ENCODE data around the gene CNOT8. TPM values are rescaled to one million over a fixed set of nuclear protein-coding genes. Genes with fewer than 3 reads are reported as not detected.

Gene CNOT8
- total and polyA plus RNA-seq, 10 donors: 46.3 to 93.5 (median 69.1) TPM

- peaks cover 0 to 77% (median 53%) of the 10 kb centered on the region in 6 donors for H3K36me3 ChIP-seq
- TF ChIP-seq, protein P1, sequence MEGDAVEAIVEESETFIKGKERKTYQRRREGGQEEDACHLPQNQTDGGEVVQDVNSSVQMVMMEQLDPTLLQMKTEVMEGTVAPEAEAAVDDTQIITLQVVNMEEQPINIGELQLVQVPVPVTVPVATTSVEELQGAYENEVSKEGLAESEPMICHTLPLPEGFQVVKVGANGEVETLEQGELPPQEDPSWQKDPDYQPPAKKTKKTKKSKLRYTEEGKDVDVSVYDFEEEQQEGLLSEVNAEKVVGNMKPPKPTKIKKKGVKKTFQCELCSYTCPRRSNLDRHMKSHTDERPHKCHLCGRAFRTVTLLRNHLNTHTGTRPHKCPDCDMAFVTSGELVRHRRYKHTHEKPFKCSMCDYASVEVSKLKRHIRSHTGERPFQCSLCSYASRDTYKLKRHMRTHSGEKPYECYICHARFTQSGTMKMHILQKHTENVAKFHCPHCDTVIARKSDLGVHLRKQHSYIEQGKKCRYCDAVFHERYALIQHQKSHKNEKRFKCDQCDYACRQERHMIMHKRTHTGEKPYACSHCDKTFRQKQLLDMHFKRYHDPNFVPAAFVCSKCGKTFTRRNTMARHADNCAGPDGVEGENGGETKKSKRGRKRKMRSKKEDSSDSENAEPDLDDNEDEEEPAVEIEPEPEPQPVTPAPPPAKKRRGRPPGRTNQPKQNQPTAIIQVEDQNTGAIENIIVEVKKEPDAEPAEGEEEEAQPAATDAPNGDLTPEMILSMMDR (IDR thresholded peaks at IDR 0.05 in 8 of 11, conservative IDR thresholded peaks at IDR 0.05 in 3 of 11): no peak
- TF ChIP-seq POLR2A (IDR thresholded peaks at IDR 0.05) (no peak), POLR2AphosphoS5 (IDR thresholded peaks at IDR 0.05) (no peak)
- intact Hi-C loops (cut with DNase I; ENCODE audit: low total_unique reads): loop anchor here (10.0 kb wide), 1 partner anchor 69 kb away; the partner anchor contains the start of gene GEMIN5
- H3K27ac ChIP-seq: peak overlapping the region in 2 of 8 donors; percentile 5 to 9
- no peaks in the 10 kb centered on the region for H3K27me3 ChIP-seq (replicated peaks in 1 of 7)
- no peak overlapping the region for H3K4me3 ChIP-seq
- no peak for DNase-seq
- WGBS, 5 donors: 61 to 75% (median 71%) methylated on average over 5 of the region's 5 CpGs
- no peaks in the 10 kb centered on the region for H3K9me3 ChIP-seq
- peaks cover 26 to 65% (median 40%) of the 10 kb centered on the region in 6 donors for H3K4me1 ChIP-seq
Observed at GRCh38 chr5:154865466-154866184, 7.2 kb downstream of the CNOT8 start.

GRCh38 chr5:154866841-154867240 is 8.4 kb downstream of the CNOT8 start:
- Histone ChIP-seq H3K36me3 (peaks cover 0 to 89% (median 65%) of the 10 kb centered on the region in 6 donors), H3K27ac (no peak overlapping the region), H3K4me1 (peaks cover 14 to 53% (median 28%) of the 10 kb centered on the region in 6 donors), H3K27me3 (replicated peaks in 1 of 7) (no peaks in the 10 kb centered on the region), H3K4me3 (no peak overlapping the region), H3K9me3 (no peaks in the 10 kb centered on the region)
- 81 to 89% (median 88%) methylated on average over 2 of the region's 2 CpGs for WGBS, 5 donors
- DNase-seq: no peak
- intact Hi-C loops (cut with DNase I; ENCODE audit: low total_unique reads): loop anchor here (10.0 kb wide), 1 partner anchor 68 kb away; the partner anchor contains the start of gene GEMIN5
- TF ChIP-seq, protein P1 (IDR thresholded peaks at IDR 0.05 in 8 of 11, conservative IDR thresholded peaks at IDR 0.05 in 3 of 11): no peak
- TF ChIP-seq POLR2AphosphoS5 (IDR thresholded peaks at IDR 0.05) (no peak), POLR2A (IDR thresholded peaks at IDR 0.05) (no peak)

DNA sequence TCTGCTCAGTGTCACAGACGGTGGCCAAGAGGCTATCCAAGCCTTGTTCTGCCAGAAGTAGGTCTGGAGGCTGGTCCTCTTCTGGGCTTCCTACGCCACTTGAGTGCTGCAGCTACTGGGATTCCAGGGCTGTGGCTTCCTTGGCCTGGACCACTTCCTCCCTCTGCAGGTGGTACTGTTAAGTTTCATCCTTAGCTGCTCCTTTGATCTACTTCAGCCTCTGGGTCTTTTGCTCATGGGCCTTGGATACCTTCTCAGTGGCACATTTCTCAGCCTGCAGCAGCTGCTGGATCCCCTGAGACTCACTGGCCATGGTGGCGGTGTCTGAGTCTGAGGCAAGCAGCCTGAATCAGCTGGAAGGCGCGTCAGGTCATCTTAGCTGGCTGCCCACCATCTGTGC is 10.3 kb downstream of the CNOT8 start:
- DNase-seq: no peak
- intact Hi-C loops (cut with DNase I; ENCODE audit: low total_unique reads): loop anchor here (10.0 kb wide), 1 partner anchor 66 kb away; the partner anchor contains the start of gene GEMIN5
- H3K27me3 ChIP-seq (replicated peaks in 1 of 7): no peaks in the 10 kb centered on the region
- no peak overlapping the region for H3K27ac ChIP-seq
- WGBS, 5 donors: 91 to 93% (median 91%) methylated on average over 5 of the region's 5 CpGs
- H3K4me1 ChIP-seq: peaks cover 0 to 34% (median 10%) of the 10 kb centered on the region in 6 donors
- no peaks in the 10 kb centered on the region for H3K9me3 ChIP-seq
- no peak overlapping the region for H3K4me3 ChIP-seq
- H3K36me3 ChIP-seq: peaks cover 4 to 100% (median 79%) of the 10 kb centered on the region in 6 donors
- TF ChIP-seq, protein P1 (IDR thresholded peaks at IDR 0.05 in 8 of 11, conservative IDR thresholded peaks at IDR 0.05 in 3 of 11): no peak
- peak in 1 of 3 donors; percentile 6 for TF ChIP-seq POLR2AphosphoS5 (IDR thresholded peaks at IDR 0.05)

- H3K27ac ChIP-seq: no peak overlapping the region
- no peak for DNase-seq
- intact Hi-C loops (cut with DNase I; ENCODE audit: low total_unique reads): no loop called here
- H3K4me3 ChIP-seq: no peak overlapping the region
- H3K9me3 ChIP-seq: no peaks in the 10 kb centered on the region
- TF ChIP-seq, protein P1 (IDR thresholded peaks at IDR 0.05 in 8 of 11, conservative IDR thresholded peaks at IDR 0.05 in 3 of 11): no peak
- no peak for TF ChIP-seq POLR2AphosphoS5 (IDR thresholded peaks at IDR 0.05)
- TF ChIP-seq POLR2A (IDR thresholded peaks at IDR 0.05): no peak
- no peaks in the 10 kb centered on the region for H3K27me3 ChIP-seq (replicated peaks in 1 of 7)
- peaks cover 0 to 5% (median under 1%) of the 10 kb centered on the region in 6 donors for H3K4me1 ChIP-seq
- H3K36me3 ChIP-seq: peaks cover 4 to 100% (median 82%) of the 10 kb centered on the region in 6 donors
- WGBS, 5 donors: 90 to 94% (median 92%) methylated on average over 4 of the region's 4 CpGs
Observed at GRCh38 chr5:154871734-154872133, 13.3 kb downstream of the CNOT8 start.
